Measurements from ENCODE around the gene TAS2R10. TPM values are rescaled to one million over a fixed set of nuclear protein-coding genes. Genes with fewer than 3 reads are reported as not detected.

TAS2R10 gene
- total and polyA plus RNA-seq, 9 donors, result 0.07 to 2.5 (median 0.84) TPM; not detected in 2

DNA sequence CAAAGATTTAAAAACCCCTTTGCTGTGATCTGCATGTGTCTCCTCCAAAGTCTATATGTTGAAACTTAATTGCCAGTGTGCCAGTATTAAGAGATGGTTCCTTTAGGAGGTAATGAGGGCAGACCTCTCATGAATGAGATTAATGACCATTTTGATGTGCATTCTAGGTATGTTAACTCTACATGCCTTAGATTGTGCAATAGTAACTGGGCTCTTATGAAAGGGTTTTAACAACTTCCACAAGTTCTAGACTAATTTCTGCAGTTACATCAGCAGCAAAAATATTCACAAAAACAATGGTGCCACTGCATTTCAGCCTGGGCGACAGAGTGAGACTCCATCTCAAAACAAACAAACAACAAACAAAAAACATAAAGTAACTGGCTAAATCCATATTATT is 3.8 kb upstream of the TAS2R10 start:
- Histone ChIP-seq H3K4me3 (no peak overlapping the region), H3K9me3 (no peaks in the 10 kb centered on the region), H3K27me3 (no peaks in the 10 kb centered on the region), H3K27ac (no peak overlapping the region), H3K36me3 (no peaks in the 10 kb centered on the region), H3K4me1 (ENCODE audit: insufficient read depth) (no peaks in the 10 kb centered on the region)
- DNase-seq, result no peak
- TF ChIP-seq, protein P1, sequence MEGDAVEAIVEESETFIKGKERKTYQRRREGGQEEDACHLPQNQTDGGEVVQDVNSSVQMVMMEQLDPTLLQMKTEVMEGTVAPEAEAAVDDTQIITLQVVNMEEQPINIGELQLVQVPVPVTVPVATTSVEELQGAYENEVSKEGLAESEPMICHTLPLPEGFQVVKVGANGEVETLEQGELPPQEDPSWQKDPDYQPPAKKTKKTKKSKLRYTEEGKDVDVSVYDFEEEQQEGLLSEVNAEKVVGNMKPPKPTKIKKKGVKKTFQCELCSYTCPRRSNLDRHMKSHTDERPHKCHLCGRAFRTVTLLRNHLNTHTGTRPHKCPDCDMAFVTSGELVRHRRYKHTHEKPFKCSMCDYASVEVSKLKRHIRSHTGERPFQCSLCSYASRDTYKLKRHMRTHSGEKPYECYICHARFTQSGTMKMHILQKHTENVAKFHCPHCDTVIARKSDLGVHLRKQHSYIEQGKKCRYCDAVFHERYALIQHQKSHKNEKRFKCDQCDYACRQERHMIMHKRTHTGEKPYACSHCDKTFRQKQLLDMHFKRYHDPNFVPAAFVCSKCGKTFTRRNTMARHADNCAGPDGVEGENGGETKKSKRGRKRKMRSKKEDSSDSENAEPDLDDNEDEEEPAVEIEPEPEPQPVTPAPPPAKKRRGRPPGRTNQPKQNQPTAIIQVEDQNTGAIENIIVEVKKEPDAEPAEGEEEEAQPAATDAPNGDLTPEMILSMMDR (IDR thresholded peaks at IDR 0.05), result no peak
- TF ChIP-seq EP300 (IDR thresholded peaks at IDR 0.05) (no peak), POLR2A (IDR thresholded peaks at IDR 0.05) (no peak)
- 93 to 100% (median 95%) methylated on average over 1 of the region's 1 CpG for WGBS, 3 donors
- intact Hi-C loops (cut with DNase I), result no loop called here

DNA sequence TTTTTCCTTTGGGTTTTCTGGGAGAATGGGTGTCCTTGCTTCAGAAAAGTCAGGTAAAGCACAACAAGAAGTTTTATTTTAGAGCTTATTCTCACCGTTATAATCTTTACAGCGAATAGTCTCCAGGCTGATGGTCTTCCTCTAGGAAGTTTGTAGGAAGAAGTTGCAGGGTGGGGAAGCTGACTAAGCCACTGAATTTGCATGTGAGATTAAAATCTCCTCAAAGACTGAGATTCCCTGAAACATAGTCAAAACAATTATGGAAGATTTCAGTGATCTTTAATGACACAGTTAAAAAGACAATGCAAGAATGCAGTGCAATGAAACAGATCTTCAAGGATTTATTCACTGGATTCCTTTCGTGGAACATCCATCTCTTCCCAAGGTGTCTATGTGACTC is 1.2 kb downstream of the TAS2R10 start:
- intact Hi-C loops (cut with DNase I), result no loop called here
- WGBS, 3 donors, result 87 to 91% (median 89%) methylated on average over 3 of the region's 3 CpGs

DNA sequence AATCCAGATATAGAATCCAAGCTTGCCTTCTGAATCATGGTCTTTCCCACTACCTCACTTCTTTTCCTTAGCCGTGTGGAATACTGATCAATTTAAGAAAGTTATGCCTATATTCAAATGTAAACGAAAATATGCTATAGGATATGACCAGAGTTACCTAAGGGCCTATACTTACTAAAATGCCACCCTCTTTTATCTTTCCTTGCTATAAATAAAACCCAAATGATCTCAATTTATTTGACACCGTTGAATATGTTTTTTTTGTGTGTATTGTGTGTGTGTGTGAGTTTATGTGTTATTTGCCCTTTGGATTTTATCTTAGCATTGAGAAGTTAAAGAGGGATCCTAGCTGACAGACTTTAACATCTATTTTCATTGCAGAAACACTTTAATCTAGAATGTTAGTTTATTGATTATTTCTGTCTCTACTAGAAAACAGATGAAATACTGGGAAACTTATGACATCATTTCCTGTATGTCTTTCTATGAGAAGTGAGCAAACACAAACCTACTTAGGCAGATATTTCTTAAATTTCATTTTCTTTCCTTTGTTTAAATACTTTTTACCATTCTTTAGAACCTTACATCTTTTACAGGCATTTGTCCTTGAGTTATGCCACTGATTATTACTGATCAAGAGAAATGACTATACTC is 14.1 kb downstream of the TAS2R10 start:
- H3K27ac ChIP-seq, result no peak overlapping the region
- no peak for TF ChIP-seq POLR2A (IDR thresholded peaks at IDR 0.05)
- TF ChIP-seq, protein P1 (IDR thresholded peaks at IDR 0.05), result no peak
- TF ChIP-seq EP300 (IDR thresholded peaks at IDR 0.05), result no peak
- no peaks in the 10 kb centered on the region for H3K36me3 ChIP-seq
- no peaks in the 10 kb centered on the region for H3K27me3 ChIP-seq
- intact Hi-C loops (cut with DNase I), result loop anchor here in 1 of 4 donors (10.0 kb wide), 1 partner anchor 513 kb away; no protein-coding TSS in a partner anchor
- DNase-seq, result no peak
- no peaks in the 10 kb centered on the region for H3K9me3 ChIP-seq
- no peak overlapping the region for H3K4me3 ChIP-seq
- no peaks in the 10 kb centered on the region for H3K4me1 ChIP-seq (ENCODE audit: insufficient read depth)
- WGBS, 3 donors, result 87 to 91% (median 89%) methylated on average over 3 of the region's 3 CpGs

More for the DNA sequence above, 1.2 kb downstream of the TAS2R10 start:
- Histone ChIP-seq H3K27ac (no peak overlapping the region), H3K4me3 (no peak overlapping the region), H3K4me1 (ENCODE audit: insufficient read depth) (no peaks in the 10 kb centered on the region), H3K36me3 (no peaks in the 10 kb centered on the region), H3K9me3 (no peaks in the 10 kb centered on the region), H3K27me3 (no peaks in the 10 kb centered on the region)
- no peak for TF ChIP-seq EP300 (IDR thresholded peaks at IDR 0.05)
- TF ChIP-seq, protein P1 (IDR thresholded peaks at IDR 0.05), result no peak
- TF ChIP-seq POLR2A (IDR thresholded peaks at IDR 0.05), result no peak
- DNase-seq, result no peak

DNA sequence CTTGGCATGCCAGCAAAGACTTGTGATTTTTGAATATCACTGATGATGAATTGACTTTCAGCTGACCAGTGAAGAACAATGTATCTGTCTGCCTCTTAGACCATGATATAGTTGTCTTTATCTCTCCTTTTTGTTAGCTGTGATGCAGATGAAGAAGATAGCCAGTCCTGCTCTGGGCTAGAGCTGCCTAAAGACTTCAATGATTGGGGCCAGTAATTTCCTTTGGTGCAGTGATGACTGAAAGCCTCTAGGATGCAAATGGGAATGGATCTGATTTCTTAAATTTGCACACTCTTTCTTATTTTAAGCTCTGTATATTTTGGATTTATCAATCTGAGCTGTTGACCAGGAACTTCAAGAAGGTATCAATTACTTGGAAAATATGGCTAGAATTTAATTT is 16.1 kb downstream of the TAS2R10 start, which contains the start of gene TAS2R9:
TSS of gene TAS2R9 (minus strand) at position 101 of the 400 bp plus-strand sequence. CDS start at position 8, 93 bp downstream.
- TF ChIP-seq POLR2A (IDR thresholded peaks at IDR 0.05), result no peak
- TF ChIP-seq, protein P1 (IDR thresholded peaks at IDR 0.05), result no peak
- TF ChIP-seq EP300 (IDR thresholded peaks at IDR 0.05), result no peak
- no peak within 1 kb of the TSS for H3K27ac ChIP-seq
- intact Hi-C loops (cut with DNase I), result loop anchor here in 1 of 4 donors (10.0 kb wide), 1 partner anchor 515 kb away; no protein-coding TSS in a partner anchor
- no peaks in the 10 kb centered on the region for H3K4me1 ChIP-seq (ENCODE audit: insufficient read depth)
- no peak for DNase-seq
- H3K36me3 ChIP-seq, result no peaks in the 10 kb centered on the region
- no peaks in the 10 kb centered on the region for H3K27me3 ChIP-seq
- no peak within 1 kb of the TSS for H3K4me3 ChIP-seq
- H3K9me3 ChIP-seq, result no peaks in the 10 kb centered on the region

All from ovary (tissue), 9 donors.